GM19438 (cell line): ENCODE results near the gene ALOX15B.
"Not testable (repeated sequence)": the region's sequence is repeated elsewhere in the genome, so short reads cannot be mapped to it uniquely, and the experiment has no call there.

Experiments
- ATAC-seq: cut with Tn5 transposase; IDR thresholded peaks from one replicate; pipeline ENCODE4 v1.9.1; 2021; ENCODE audit warnings: low read depth; ENCODE audit not compliant: unreplicated experiment

Gene ALOX15B

DNA sequence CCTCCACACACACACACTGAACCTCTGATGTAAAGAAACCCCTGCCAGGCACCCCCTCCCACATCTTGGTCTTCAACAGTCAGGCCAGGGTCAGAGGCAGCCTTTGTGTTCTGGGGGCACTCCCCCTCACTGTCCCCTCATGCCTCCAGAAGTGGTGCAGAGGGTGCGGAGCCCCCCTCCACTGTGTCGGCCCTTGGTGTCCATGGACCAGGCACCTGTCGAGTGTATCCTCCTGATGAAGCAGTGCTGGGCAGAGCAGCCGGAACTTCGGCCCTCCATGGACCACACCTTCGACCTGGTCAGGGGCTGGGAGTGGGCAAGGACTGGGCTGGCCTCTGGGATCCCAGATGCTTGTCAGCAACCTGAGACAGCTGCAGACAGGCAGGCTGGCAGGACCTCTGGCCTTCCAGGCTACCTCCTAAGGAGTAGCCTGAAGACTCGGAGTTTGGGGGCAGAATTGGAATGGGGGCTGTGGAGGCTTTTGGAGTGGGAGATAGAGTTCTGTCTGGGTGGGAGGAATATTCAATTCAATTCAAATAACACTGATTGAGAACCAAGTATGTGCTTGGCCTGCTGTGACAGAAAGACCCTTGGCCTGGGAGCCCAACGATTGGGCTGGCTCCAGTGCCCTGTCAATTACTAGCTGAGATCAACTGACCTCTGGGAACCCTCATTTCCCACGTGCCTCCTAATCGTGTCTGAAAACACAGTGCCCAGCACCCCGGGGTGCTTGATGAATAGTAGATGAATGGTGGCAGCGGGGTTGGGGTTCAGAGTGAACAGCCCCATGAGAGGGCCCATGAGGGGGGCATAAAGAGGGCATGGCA, 24.9 kb upstream of the ALOX15B start:
- ATAC-seq = no peak

DNA sequence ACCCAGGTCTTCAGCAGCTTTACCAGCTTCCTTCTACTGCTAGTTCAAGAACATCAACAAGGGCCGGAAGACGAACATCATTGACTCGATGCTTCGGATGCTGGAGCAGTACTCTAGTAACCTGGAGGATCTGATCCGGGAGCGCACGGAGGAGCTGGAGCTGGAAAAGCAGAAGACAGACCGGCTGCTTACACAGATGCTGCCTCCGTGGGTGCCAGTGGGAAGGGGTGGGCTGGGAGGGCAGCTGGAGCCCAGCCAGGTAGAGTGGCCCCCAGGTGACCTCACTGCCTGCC, 24.4 kb upstream of the ALOX15B start:
- no peak for ATAC-seq

GRCh38 chr17:8015236-8015956, 23.5 kb upstream of the ALOX15B start:
- no peak for ATAC-seq

GRCh38 chr17:8015957-8016631, 22.8 kb upstream of the ALOX15B start:
- ATAC-seq = no peak

DNA sequence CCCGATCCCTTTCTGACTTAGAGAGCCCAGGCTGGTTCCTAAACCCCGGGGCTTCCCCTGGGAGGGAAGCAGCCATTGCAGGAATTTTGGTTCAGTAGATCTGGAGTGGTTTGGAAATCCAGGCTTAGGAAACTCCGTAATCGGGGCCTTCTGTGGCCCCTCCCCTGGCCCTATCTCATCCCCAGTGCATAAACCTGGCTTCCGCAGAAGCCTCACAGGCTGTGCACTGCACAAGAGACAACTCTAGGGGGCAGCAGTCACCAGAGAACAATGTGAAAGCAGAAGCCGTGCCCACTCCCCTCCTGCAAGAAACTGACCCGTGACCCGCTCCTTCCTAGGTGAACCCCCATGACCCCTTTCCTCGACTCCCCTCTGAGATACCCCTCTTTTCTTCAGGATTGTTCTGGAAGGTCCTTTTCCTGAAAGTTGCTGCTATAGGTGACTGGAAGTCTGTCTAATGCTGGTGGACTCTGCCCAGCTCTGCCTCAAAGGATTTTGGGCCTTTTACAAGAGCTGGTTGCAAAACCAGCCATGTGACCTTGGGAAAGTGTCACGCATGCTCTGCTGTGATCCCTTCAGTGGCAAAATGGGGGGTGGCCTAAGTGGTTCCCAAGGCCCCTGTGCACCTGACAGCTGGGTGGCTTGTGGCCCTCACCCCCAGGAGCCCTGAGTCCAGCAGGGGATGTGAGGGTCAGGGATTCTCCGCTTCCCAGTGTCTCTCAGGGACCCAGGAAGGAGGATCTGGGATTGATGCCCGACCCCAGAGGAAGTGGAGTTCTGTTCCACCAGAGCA, 22.0 kb upstream of the ALOX15B start:
- no peak for ATAC-seq

- ATAC-seq = no peak
Measured at GRCh38 chr17:8018436-8018835, 20.4 kb upstream of the ALOX15B start.

DNA sequence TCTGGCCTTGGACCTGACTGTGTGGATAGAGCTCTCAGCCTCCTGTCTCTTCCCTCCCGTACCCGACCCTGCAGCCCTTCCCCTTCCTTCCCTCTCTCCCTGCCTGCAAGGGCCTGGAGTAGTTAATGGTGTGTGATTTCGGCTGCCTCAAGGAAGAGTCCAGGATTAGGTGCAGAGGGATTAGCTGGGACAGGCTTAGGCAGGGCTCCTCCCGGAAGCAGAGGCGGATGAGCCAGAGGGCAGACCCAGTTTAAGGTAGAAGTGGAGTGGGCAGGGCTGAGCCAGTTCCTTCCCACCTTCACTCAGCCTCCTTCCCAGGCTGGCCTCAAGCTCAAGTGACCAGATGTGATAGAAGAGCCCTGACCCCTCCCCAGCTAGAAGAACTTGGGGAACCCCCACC, 19.7 kb upstream of the ALOX15B start:
- no peak for ATAC-seq

GRCh38 chr17:8019665-8020650, 18.9 kb upstream of the ALOX15B start:
- no peak for ATAC-seq

- ATAC-seq = no peak
Measured at GRCh38 chr17:8020776-8021564, 17.9 kb upstream of the ALOX15B start.

DNA sequence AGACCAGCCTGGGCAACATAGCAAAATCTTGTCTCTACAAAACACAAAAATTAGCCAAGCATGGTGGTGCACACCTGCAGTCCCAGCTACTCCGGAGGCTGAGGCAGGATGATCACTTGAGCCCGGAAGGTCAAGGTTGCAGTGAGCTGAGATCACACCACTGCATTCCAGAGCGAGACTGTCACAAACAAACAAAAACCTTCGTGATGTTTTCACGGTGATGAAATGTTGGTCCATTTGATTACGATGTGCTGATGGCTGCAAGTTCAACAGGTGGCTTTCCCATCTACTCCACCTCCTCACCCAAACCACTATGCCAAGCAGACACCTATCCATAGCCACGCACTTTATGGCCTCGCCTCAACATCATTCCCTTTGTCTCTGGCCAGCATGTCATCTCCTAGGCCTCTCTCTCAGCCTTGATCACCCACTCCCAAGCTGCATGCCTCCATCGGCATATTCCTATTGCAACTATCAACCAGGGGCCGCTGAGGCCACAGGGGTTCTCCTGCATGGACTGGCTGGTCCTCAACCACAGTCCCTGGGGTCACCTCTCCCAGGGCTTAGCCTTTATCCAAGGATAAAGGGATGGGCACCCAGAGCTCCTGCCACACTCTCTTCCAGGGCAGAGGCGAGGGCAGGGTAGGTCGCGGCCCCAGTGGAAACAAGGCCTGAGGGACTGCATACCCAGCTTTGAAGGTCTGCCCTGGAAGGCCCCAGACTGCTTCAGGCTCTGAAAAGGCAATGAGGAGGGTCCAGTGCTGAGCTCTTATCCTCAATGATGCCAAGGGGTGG, 17.1 kb upstream of the ALOX15B start:
- no peak for ATAC-seq

- ATAC-seq = no peak
Measured at GRCh38 chr17:8022360-8023003, 16.4 kb upstream of the ALOX15B start.

DNA sequence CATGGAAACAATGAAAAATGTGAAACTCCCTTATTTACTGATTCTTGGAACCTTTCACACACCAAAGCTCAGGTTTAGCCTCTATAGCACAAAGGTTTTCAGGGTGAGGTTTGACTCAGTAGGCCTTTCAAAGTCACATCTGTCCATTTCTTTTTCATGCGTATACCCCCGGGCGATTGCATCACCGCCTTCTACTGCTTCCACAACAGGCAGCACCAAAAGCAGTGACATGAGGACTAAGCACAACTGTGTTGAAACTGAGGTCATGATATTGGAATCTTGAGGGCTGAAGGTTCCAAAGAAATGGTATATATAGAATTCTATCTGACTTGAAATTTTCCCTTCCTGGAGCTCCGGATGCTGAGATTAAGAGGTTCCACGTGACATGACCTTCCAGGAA, 14.7 kb upstream of the ALOX15B start:
- not testable (repeated sequence) for ATAC-seq

GRCh38 chr17:8025176-8025911, 13.5 kb upstream of the ALOX15B start:
- ATAC-seq = no peak

- ATAC-seq = no peak
Measured at GRCh38 chr17:8029121-8029520, 9.7 kb upstream of the ALOX15B start.

GRCh38 chr17:8031261-8031661, 7.6 kb upstream of the ALOX15B start:
- ATAC-seq = no peak

DNA sequence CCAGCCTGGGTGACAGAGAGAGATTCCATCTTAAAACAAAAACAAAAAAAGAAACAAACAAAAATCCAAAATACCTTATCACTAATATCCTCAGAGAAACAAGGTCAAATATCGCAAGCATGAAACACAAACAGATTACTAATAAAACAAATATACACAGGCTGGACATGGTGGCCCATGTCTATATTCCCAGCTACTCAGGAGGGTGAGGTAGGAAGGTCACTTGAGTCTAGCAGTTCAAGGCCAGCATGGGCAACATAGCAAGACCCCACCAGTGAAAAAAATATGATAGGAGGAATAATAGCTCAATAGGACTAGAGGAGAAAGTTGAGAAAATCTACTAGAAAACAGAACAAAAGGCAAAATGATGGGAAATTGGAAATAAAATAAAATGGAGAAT, 6.9 kb upstream of the ALOX15B start:
- ATAC-seq = no peak

- no peak for ATAC-seq
Measured at GRCh38 chr17:8032442-8032841, 6.4 kb upstream of the ALOX15B start.
